Glutamatergic neuron (in vitro differentiated cells): ENCODE results near the gene PRDM9. TPM values are rescaled to one million over a fixed set of nuclear protein-coding genes. Genes with fewer than 3 reads are reported as not detected.

Source experiments
- DNase-seq: peaks from one replicate; pipeline ENCODE4 v3.0.0; 2022
- H3K27ac Mint-ChIP-seq: one replicate; pipeline ENCODE4 v1.8.0; 2020; ENCODE audit warnings: mild to moderate bottlenecking, mixed read lengths, inconsistent platforms; ENCODE audit not compliant: unreplicated experiment
- H3K27me3 Mint-ChIP-seq: one replicate; pipeline ENCODE4 v1.8.0; 2020; ENCODE audit warnings: mild to moderate bottlenecking, moderate library complexity, mixed read lengths, inconsistent platforms; ENCODE audit not compliant: unreplicated experiment
- H3K36me3 Mint-ChIP-seq: one replicate; pipeline ENCODE4 v1.8.0; 2020; ENCODE audit warnings: mild to moderate bottlenecking, mixed read lengths, inconsistent platforms; ENCODE audit not compliant: unreplicated experiment
- H3K4me1 Mint-ChIP-seq: one replicate; pipeline ENCODE4 v1.8.0; 2020; ENCODE audit warnings: mild to moderate bottlenecking, low read depth, mixed read lengths, inconsistent platforms; ENCODE audit not compliant: unreplicated experiment
- H3K4me3 Mint-ChIP-seq: one replicate; pipeline ENCODE4 v1.8.0; 2020; ENCODE audit warnings: mild to moderate bottlenecking, mixed read lengths, inconsistent platforms; ENCODE audit not compliant: unreplicated experiment
- H3K9me3 Mint-ChIP-seq: one replicate; pipeline ENCODE4 v1.8.0; 2020; ENCODE audit warnings: mild to moderate bottlenecking, moderate library complexity, mixed read lengths, inconsistent platforms; ENCODE audit not compliant: unreplicated experiment
- CTCF ChIP-seq: fragments of 200-600 bp; sonication (generic); IDR thresholded peaks from one replicate; pipeline ENCODE4 v1.5.0; 2021; ENCODE audit not compliant: partially characterized antibody, unreplicated experiment
- total RNA-seq: library from RNA; stranded (reverse); fragmentation: NEBNext Ultra II Directional; extraction: Animal tissue kit (Norgen Biotek cat#: 25700); gene quantifications from one replicate; pipeline ENCODE4 v1.2.1, GENCODE V29; 2021; ENCODE audit not compliant: unreplicated experiment

The PRDM9 gene
- total RNA-seq, 1 donor from 2014 or later: not detected

GRCh38 chr5:23468658-23469057 lies 38.8 kb upstream of the PRDM9 start:
- H3K4me3 Mint-ChIP-seq: no peak overlapping the region
- H3K27me3 Mint-ChIP-seq: no peaks in the 10 kb centered on the region
- no peaks in the 10 kb centered on the region for H3K36me3 Mint-ChIP-seq
- DNase-seq: no peak
- peaks cover 2% of the 10 kb centered on the region for H3K9me3 Mint-ChIP-seq
- no peak overlapping the region for H3K27ac Mint-ChIP-seq
- H3K4me1 Mint-ChIP-seq: peaks cover 14% of the 10 kb centered on the region
- TF ChIP-seq CTCF: no peak

- H3K4me1 Mint-ChIP-seq: peaks cover 2% of the 10 kb centered on the region
- no peaks in the 10 kb centered on the region for H3K27me3 Mint-ChIP-seq
- no peak overlapping the region for H3K27ac Mint-ChIP-seq
- no peak for TF ChIP-seq CTCF
- H3K36me3 Mint-ChIP-seq: no peaks in the 10 kb centered on the region
- no peak for DNase-seq
- H3K4me3 Mint-ChIP-seq: no peak overlapping the region
- H3K9me3 Mint-ChIP-seq: no peaks in the 10 kb centered on the region
These were observed 33.5 kb upstream of the PRDM9 start for GRCh38 chr5:23473915-23474314.

GRCh38 chr5:23474315-23474714 lies 33.1 kb upstream of the PRDM9 start:
- TF ChIP-seq CTCF: no peak
- H3K4me3 Mint-ChIP-seq: no peak overlapping the region
- H3K9me3 Mint-ChIP-seq: no peaks in the 10 kb centered on the region
- no peak overlapping the region for H3K27ac Mint-ChIP-seq
- H3K36me3 Mint-ChIP-seq: no peaks in the 10 kb centered on the region
- DNase-seq: no peak
- no peaks in the 10 kb centered on the region for H3K27me3 Mint-ChIP-seq
- no peaks in the 10 kb centered on the region for H3K4me1 Mint-ChIP-seq

GRCh38 chr5:23476580-23476979 lies 30.8 kb upstream of the PRDM9 start:
- Mint-ChIP-seq H3K27ac (no peak overlapping the region), H3K9me3 (no peaks in the 10 kb centered on the region), H3K27me3 (no peaks in the 10 kb centered on the region), H3K36me3 (no peaks in the 10 kb centered on the region), H3K4me3 (no peak overlapping the region), H3K4me1 (no peaks in the 10 kb centered on the region)
- DNase-seq: no peak
- no peak for TF ChIP-seq CTCF

GRCh38 chr5:23482642-23483041 lies 24.8 kb upstream of the PRDM9 start:
- Mint-ChIP-seq H3K9me3 (no peaks in the 10 kb centered on the region), H3K27me3 (no peaks in the 10 kb centered on the region), H3K36me3 (no peaks in the 10 kb centered on the region), H3K27ac (no peak overlapping the region), H3K4me3 (no peak overlapping the region), H3K4me1 (no peaks in the 10 kb centered on the region)
- DNase-seq: no peak
- TF ChIP-seq CTCF: no peak
